Measurements from ENCODE around the gene FARSA.

GRCh38 chr19:12982648-12983047 lies 49.1 kb upstream of the FARSA start:
- no peak for TF ChIP-seq POLR2A (IDR thresholded peaks at IDR 0.05)
- TF ChIP-seq, protein P1, sequence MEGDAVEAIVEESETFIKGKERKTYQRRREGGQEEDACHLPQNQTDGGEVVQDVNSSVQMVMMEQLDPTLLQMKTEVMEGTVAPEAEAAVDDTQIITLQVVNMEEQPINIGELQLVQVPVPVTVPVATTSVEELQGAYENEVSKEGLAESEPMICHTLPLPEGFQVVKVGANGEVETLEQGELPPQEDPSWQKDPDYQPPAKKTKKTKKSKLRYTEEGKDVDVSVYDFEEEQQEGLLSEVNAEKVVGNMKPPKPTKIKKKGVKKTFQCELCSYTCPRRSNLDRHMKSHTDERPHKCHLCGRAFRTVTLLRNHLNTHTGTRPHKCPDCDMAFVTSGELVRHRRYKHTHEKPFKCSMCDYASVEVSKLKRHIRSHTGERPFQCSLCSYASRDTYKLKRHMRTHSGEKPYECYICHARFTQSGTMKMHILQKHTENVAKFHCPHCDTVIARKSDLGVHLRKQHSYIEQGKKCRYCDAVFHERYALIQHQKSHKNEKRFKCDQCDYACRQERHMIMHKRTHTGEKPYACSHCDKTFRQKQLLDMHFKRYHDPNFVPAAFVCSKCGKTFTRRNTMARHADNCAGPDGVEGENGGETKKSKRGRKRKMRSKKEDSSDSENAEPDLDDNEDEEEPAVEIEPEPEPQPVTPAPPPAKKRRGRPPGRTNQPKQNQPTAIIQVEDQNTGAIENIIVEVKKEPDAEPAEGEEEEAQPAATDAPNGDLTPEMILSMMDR (IDR thresholded peaks at IDR 0.05) = no peak

Measured in uterus (tissue), 2 donors.